Natural killer cell (primary cell): Measurements from ENCODE around the gene SYS1. TPM values are rescaled to one million over a fixed set of nuclear protein-coding genes. Genes with fewer than 3 reads are reported as not detected.

Experiments
- ATAC-seq, 3 donors: fragments of 150-1000 bp in 2 of 3; fragments of 200-7000 bp in 1 of 3; cut with Tn5 transposase; 1 replicate in 1 of 3; 2 replicates in 2 of 3; pipeline ENCODE4 v1.10.0; 2021; ENCODE audit warnings: mild to moderate bottlenecking in 2 of 3, moderate library complexity in 2 of 3
- DNase-seq, 2 donors: peaks; one replicate each; pipeline versions ENCODE4 v3.0.0 to v3.0.0-alpha.2; 2013 to 2021; ENCODE audit warnings: mixed read lengths in 1 of 2
- H3K27ac ChIP-seq: one replicate; pipeline ENCODE4 v1.5.1; 2013; ENCODE audit warnings: mild to moderate bottlenecking, low read length
- H3K27me3 ChIP-seq: one replicate; pipeline ENCODE4 v1.6.1; 2013; ENCODE audit warnings: low read length; ENCODE audit not compliant: control insufficient read depth, insufficient read depth
- H3K36me3 ChIP-seq: one replicate; pipeline ENCODE4 v1.6.1; 2013; ENCODE audit warnings: low read length; ENCODE audit not compliant: control insufficient read depth, insufficient read depth
- H3K4me1 ChIP-seq: one replicate; pipeline ENCODE4 v1.6.1; 2013; ENCODE audit warnings: low read length; ENCODE audit not compliant: control insufficient read depth, insufficient read depth
- H3K4me3 ChIP-seq: one replicate; pipeline ENCODE4 v1.5.1; 2013; ENCODE audit warnings: low read length
- H3K9me3 ChIP-seq: one replicate; pipeline ENCODE4 v1.6.1; 2013; ENCODE audit warnings: low read length; ENCODE audit not compliant: control insufficient read depth, insufficient read depth
- H3K27ac Mint-ChIP-seq, 2 donors: one replicate each; pipeline ENCODE4 v1.8.0; 2022; ENCODE audit warnings: mild to moderate bottlenecking in 2 of 2, mixed read lengths in 2 of 2, moderate library complexity in 1 of 2
- H3K27me3 Mint-ChIP-seq, 2 donors: one replicate each; pipeline ENCODE4 v1.8.0; 2022; ENCODE audit warnings: low read depth in 2 of 2, mixed read lengths in 2 of 2
- H3K36me3 Mint-ChIP-seq: one replicate; pipeline ENCODE4 v1.8.0; 2022; ENCODE audit warnings: mixed read lengths
- H3K4me1 Mint-ChIP-seq, 2 donors: one replicate each; pipeline ENCODE4 v1.8.0; 2022; ENCODE audit warnings: mixed read lengths in 2 of 2
- H3K4me3 Mint-ChIP-seq: one replicate; pipeline ENCODE4 v1.8.0; 2022; ENCODE audit warnings: mild to moderate bottlenecking, moderate library complexity, mixed read lengths
- H3K9me3 Mint-ChIP-seq, 2 donors: one replicate each; pipeline ENCODE4 v1.8.0; 2022; ENCODE audit warnings: mixed read lengths in 2 of 2
- CTCF ChIP-seq: fragments of 200-600 bp; IDR thresholded peaks from one replicate; pipeline ENCODE4 v1.8.0; 2022; ENCODE audit warnings: antibody characterized with exemption
- WGBS: methylation state at CpG from one replicate; pipeline ENCODE4 v1.1.7; 2013; ENCODE audit warnings: missing lambda C conversion rate; ENCODE audit not compliant: insufficient coverage; 5-methylcytosine and 5-hydroxymethylcytosine counted together
- intact Hi-C: fragments of 100-400 bp; cut with micrococcal nuclease; formaldehyde crosslinking; loops from one replicate; pipeline ENCODE4 v1.14.2; 2022
- total RNA-seq, 4 donors: library from RNA; stranded (reverse); fragments of 120-200 nt in 1 of 4; gene quantifications; one replicate each; pipeline versions ENCODE4 v1.2.3 to v1.2.4, GENCODE V29; 2013 to 2022

The SYS1 gene
- total RNA-seq, 3 donors from 2014 or later (not counting 1 experiment from before 2014, with no cell fraction given) = 73.8 to 77.4 (median 74.0) TPM

DNA sequence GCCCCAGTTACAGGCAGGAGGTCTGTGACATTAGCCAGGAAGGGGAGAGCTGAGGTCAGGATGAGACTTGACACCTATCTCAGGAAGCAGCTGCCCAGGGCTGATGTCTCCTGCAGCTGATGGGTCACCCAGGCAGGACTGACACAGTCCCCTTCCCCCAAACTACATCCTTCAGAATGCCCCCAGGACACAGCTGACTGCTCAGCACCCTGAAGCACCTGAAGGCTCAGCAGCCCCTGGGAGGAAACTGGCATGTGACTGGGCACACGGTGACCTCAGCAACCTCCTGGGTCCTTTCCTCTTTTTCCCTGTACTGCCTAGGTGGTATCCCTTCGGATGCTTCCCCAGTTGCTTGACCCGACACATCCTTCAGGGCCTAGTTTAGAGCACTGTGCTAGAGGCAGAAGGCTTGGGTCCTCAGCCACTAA is 16.7 kb upstream of the SYS1 start:
- intact Hi-C loops = no loop called here
- ATAC-seq = no peak
- Histone ChIP-seq H3K9me3 (no peaks in the 10 kb centered on the region), H3K27me3 (no peaks in the 10 kb centered on the region), H3K36me3 (no peaks in the 10 kb centered on the region), H3K4me1 (peaks cover 20% of the 10 kb centered on the region), H3K27ac (no peak overlapping the region), H3K4me3 (no peak overlapping the region)
- Mint-ChIP-seq H3K4me1 (peaks cover 0 to 15% of the 10 kb centered on the region in 2 donors), H3K9me3 (no peaks in the 10 kb centered on the region), H3K36me3 (no peaks in the 10 kb centered on the region), H3K27ac (no peak overlapping the region), H3K4me3 (no peak overlapping the region), H3K27me3 (no peaks in the 10 kb centered on the region)
- WGBS = 60% methylated on average over 3 of the region's 3 CpGs
- no peak for TF ChIP-seq CTCF
- no peak for DNase-seq

DNA sequence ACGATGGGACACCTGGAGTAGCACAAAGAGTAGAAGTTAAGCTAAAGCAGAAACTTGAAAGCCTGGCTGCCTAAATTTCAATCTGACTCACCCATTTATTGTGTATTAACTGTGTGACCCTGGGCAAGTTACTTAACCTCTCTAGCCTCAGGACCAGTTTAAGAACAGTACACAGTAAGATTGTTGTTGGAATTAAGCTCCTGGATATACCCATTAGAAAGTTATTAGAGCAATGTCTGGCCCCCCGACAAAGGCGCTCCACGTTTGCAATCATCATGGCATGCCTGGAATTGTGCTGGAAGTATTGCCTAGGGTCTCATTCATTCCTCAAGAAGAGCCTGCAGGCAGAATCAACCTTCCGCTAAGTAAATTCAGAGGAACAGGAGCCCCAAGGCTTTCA is 16.1 kb upstream of the SYS1 start:
- no peaks in the 10 kb centered on the region for H3K27me3 Mint-ChIP-seq
- no peak overlapping the region for H3K27ac ChIP-seq
- no peak overlapping the region for H3K27ac Mint-ChIP-seq
- H3K36me3 Mint-ChIP-seq = no peaks in the 10 kb centered on the region
- no peak overlapping the region for H3K4me3 ChIP-seq
- intact Hi-C loops = no loop called here
- no peaks in the 10 kb centered on the region for H3K9me3 Mint-ChIP-seq
- H3K36me3 ChIP-seq = no peaks in the 10 kb centered on the region
- ATAC-seq = no peak
- H3K4me3 Mint-ChIP-seq = peak overlapping the region; percentile 78
- H3K4me1 Mint-ChIP-seq = peaks cover 0 to 15% of the 10 kb centered on the region in 2 donors
- no peaks in the 10 kb centered on the region for H3K27me3 ChIP-seq
- H3K4me1 ChIP-seq = peaks cover 20% of the 10 kb centered on the region
- WGBS = 90% methylated on average over 5 of the region's 5 CpGs
- no peaks in the 10 kb centered on the region for H3K9me3 ChIP-seq
- no peak for TF ChIP-seq CTCF
- DNase-seq = no peak

DNA sequence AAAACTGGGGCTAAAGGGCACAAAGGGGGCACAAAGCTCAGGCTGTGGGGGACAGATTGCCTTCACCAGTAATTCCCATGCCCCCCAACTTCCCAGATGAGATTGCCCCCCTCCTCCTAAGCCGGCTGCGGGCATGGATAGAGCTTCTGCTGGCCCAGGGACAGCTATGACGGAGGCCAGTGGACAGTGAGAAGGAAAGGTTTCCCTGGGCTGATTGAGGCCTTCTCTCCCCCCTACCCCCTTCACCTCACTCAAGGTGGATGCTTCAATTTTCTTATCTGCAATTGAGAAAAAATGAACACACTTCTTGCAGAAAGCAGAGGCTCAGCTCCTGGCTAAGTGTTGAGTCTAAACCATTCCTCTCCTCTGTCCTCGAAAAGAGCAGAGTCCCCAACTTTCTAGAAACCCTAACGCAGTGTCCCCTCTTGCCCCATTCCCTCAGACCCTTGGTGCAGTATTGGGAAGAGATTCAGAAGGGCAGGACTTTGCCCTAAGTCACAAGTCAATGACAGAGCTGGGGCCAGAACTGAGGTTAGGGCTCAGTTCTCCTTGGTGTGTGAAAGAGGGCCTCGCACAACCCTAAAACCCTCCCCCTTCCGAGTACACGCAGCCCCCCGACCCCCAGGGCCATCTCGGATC is 15.5 kb upstream of the SYS1 start:
- Histone ChIP-seq H3K9me3 (no peaks in the 10 kb centered on the region), H3K4me1 (peaks cover 20% of the 10 kb centered on the region), H3K27me3 (no peaks in the 10 kb centered on the region), H3K27ac (no peak overlapping the region), H3K4me3 (peak overlapping the region; percentile 31), H3K36me3 (no peaks in the 10 kb centered on the region)
- TF ChIP-seq CTCF = no peak
- H3K27ac Mint-ChIP-seq = peak overlapping the region in 1 of 2 donors; percentile 29
- H3K27me3 Mint-ChIP-seq = no peaks in the 10 kb centered on the region
- no peaks in the 10 kb centered on the region for H3K9me3 Mint-ChIP-seq
- DNase-seq (no peak), ATAC-seq (peak in 2 of 3 donors; percentile 4 to 18)
- no peaks in the 10 kb centered on the region for H3K36me3 Mint-ChIP-seq
- 22% methylated on average over 7 of the region's 10 CpGs for WGBS
- intact Hi-C loops = no loop called here
- H3K4me1 Mint-ChIP-seq = peaks cover 0 to 15% of the 10 kb centered on the region in 2 donors
- peak overlapping the region; percentile 78 for H3K4me3 Mint-ChIP-seq
